HepG2 (cell line): ENCODE results near the gene TARDBP. TPM values are rescaled to one million over a fixed set of nuclear protein-coding genes. Genes with fewer than 3 reads are reported as not detected.

Experiments
- AHDC1 ChIP-seq: sonication (generic); formaldehyde crosslinking; IDR thresholded peaks from 2 replicates; pipeline ENCODE4 v1.5.1; 2020; ENCODE audit warnings: mild to moderate bottlenecking, missing genetic modification reagents, borderline replicate concordance
- DR1 ChIP-seq: sonication (generic); formaldehyde crosslinking; IDR thresholded peaks from 2 replicates; pipeline ENCODE4 v1.8.0; 2021; ENCODE audit warnings: mild to moderate bottlenecking, missing genetic modification reagents, inconsistent platforms
- FOXA1 ChIP-seq, 2 experiments: fragments of 450-650 bp in 1 of 2; sonication (generic) in 1 of 2; formaldehyde crosslinking in 1 of 2; IDR thresholded peaks; 2 replicates each; pipeline versions ENCODE4 v1.4.0 to v1.6.1; 2016 to 2020; ENCODE audit warnings: missing genetic modification reagents in 1 of 2
- GMEB1 ChIP-seq: sonication (generic); formaldehyde crosslinking; IDR thresholded peaks from 2 replicates; pipeline ENCODE4 v1.5.1; 2020; ENCODE audit warnings: missing genetic modification reagents, mild to moderate bottlenecking, borderline replicate concordance
- HMG20B ChIP-seq: conservative IDR thresholded peaks from 2 replicates; pipeline ENCODE4 v1.6.1; 2016; ENCODE audit warnings: missing genetic modification reagents, missing compliant biosample characterization
- IKZF1 ChIP-seq: fragments of 450-650 bp; IDR thresholded peaks from 2 replicates; pipeline ENCODE4 v1.7.1; 2016
- KDM5B ChIP-seq: sonication (generic); formaldehyde crosslinking; IDR thresholded peaks from 2 replicates; pipeline ENCODE4 v1.4.0; 2020; ENCODE audit warnings: missing genetic modification reagents, mild to moderate bottlenecking, borderline replicate concordance
- MAZ ChIP-seq, 2 experiments: sonication (generic) in 1 of 2; formaldehyde crosslinking in 1 of 2; IDR thresholded peaks; 2 replicates each; pipeline versions ENCODE4 v1.5.0 to v1.6.1; 2012 to 2020; ENCODE audit warnings: low read depth in 2 of 2, mild to moderate bottlenecking in 2 of 2, borderline replicate concordance in 1 of 2, improper control_type of control experiment in 1 of 2, low read length in 1 of 2, missing genetic modification reagents in 1 of 2, moderate library complexity in 1 of 2
- NCOA2 ChIP-seq: sonication (generic); formaldehyde crosslinking; IDR thresholded peaks from 2 replicates; pipeline ENCODE4 v1.8.0; 2022; ENCODE audit warnings: inconsistent platforms
- SPEN ChIP-seq: sonication (generic); formaldehyde crosslinking; IDR thresholded peaks from 2 replicates; pipeline ENCODE4 v1.5.1; 2020; ENCODE audit warnings: low read depth, mild to moderate bottlenecking, missing genetic modification reagents
- YY1 ChIP-seq: IDR thresholded peaks from 2 replicates; pipeline ENCODE4 v1.6.1; 2011; ENCODE audit warnings: low read length, low read depth, moderate library complexity, mild to moderate bottlenecking; ENCODE audit not compliant: insufficient read depth, insufficient replicate concordance
- ZBTB20 ChIP-seq: sonication (generic); formaldehyde crosslinking; IDR thresholded peaks from 2 replicates; pipeline ENCODE4 v1.8.1; 2023; ENCODE audit warnings: missing genetic modification reagents, low read depth, mild to moderate bottlenecking, borderline replicate concordance
- ZFP36L1 ChIP-seq: sonication (generic); formaldehyde crosslinking; IDR thresholded peaks from 2 replicates; pipeline ENCODE4 v1.8.0; 2022; ENCODE audit warnings: mild to moderate bottlenecking, missing genetic modification reagents, moderate library complexity
- ZNF232 ChIP-seq: sonication (generic); formaldehyde crosslinking; IDR thresholded peaks from 2 replicates; pipeline ENCODE4 v1.4.0; 2020; ENCODE audit warnings: missing genetic modification reagents, borderline replicate concordance
- ZNF251 ChIP-seq: sonication (generic); formaldehyde crosslinking; IDR thresholded peaks from 2 replicates; pipeline ENCODE4 v1.9.0; 2021; ENCODE audit warnings: mild to moderate bottlenecking, missing genetic modification reagents
- ZNF292 ChIP-seq: sonication (generic); formaldehyde crosslinking; IDR thresholded peaks from 2 replicates; pipeline ENCODE4 v1.8.1; 2022; ENCODE audit warnings: mild to moderate bottlenecking, low read depth, missing genetic modification reagents, borderline replicate concordance
- ZNF678 ChIP-seq: sonication (generic); formaldehyde crosslinking; IDR thresholded peaks from 2 replicates; pipeline ENCODE4 v1.4.0; 2020; ENCODE audit warnings: mild to moderate bottlenecking, missing genetic modification reagents
- ZSCAN21 ChIP-seq: sonication (generic); formaldehyde crosslinking; IDR thresholded peaks from 2 replicates; pipeline ENCODE4 v1.8.0; 2022; ENCODE audit warnings: mild to moderate bottlenecking, missing genetic modification reagents, moderate library complexity, borderline replicate concordance
- polyA plus RNA-seq, 8 experiments: library from polyadenylated mRNA; depleted of rRNA in 3 of 8; stranded (reverse) in 7 of 8; unstranded in 1 of 8; fragments of >200 nt; fragmentation: Illumina TruSeq in 4 of 8; extraction: Trizol in 4 of 8; gene quantifications; 2 replicates each; pipeline versions ENCODE4 v1.2.1 to v1.2.3, GENCODE V29; 2011 to 2016; ENCODE audit warnings: low read depth in 4 of 8, missing spikeins in 1 of 8, mixed read lengths in 1 of 8; ENCODE audit not compliant: insufficient read depth in 1 of 8
- total RNA-seq, 5 experiments: library from RNA; depleted of rRNA; stranded (reverse); fragments of >200 nt; fragmentation: Illumina TruSeq; extraction: Trizol; gene quantifications; 2 replicates each; pipeline ENCODE4 v1.2.3, GENCODE V29; 2016; ENCODE audit warnings: low read depth in 1 of 5
- TF ChIP-seq, protein P1 (sequence below): sonication (generic); formaldehyde crosslinking; IDR thresholded peaks from 2 replicates; pipeline ENCODE4 v1.8.1; 2023; ENCODE audit warnings: mild to moderate bottlenecking, missing genetic modification reagents

Gene TARDBP
- total and polyA plus RNA-seq, 2 of the 13 experiments (the other 11 are each of a cell fraction or from before 2014, with no cell fraction given): 62.4 to 93.0 TPM

- TF ChIP-seq YY1 (peak; percentile 63), GMEB1 (peak; percentile 48; the same call in 1 of the 2 replicates), DR1 (CRISPR knock-in tag) (peak; percentile 70), HMG20B (no peak), ZNF232 (CRISPR knock-in tag) (peak; percentile 54; the same call in 1 of the 2 replicates), ZNF251 (CRISPR knock-in tag) (no peak), ZNF292 (0 out of 2 replicates have a peak, but pooled peaks have one; percentile 23), AHDC1 (CRISPR knock-in tag) (0 out of 2 replicates have a peak, but pooled peaks have one; percentile 11), ZBTB20 (peak; percentile 35; the same call in 1 of the 2 replicates), NCOA2 (peak; percentile 33), SPEN (CRISPR knock-in tag) (peak; percentile 75), ZFP36L1 (CRISPR knock-in tag) (no peak), IKZF1 (no peak), FOXA1 (IDR thresholded peaks at IDR 0.05) (no peak), FOXA1 (CRISPR knock-in tag; IDR thresholded peaks at IDR 0.05) (peak; percentile 29), MAZ (IDR thresholded peaks at IDR 0.05; ENCODE audit: borderline replicate concordance, low read depth, low read length) (no peak), MAZ (CRISPR knock-in tag; IDR thresholded peaks at IDR 0.05; ENCODE audit: low read depth) (no peak; the same call in 1 of the 2 replicates), ZSCAN21 (CRISPR knock-in tag) (peak; percentile 78), ZNF678 (CRISPR knock-in tag) (0 out of 2 replicates have a peak, but pooled peaks have one; percentile 44), KDM5B (CRISPR knock-in tag) (peak; percentile 65)
- TF ChIP-seq, protein P1, sequence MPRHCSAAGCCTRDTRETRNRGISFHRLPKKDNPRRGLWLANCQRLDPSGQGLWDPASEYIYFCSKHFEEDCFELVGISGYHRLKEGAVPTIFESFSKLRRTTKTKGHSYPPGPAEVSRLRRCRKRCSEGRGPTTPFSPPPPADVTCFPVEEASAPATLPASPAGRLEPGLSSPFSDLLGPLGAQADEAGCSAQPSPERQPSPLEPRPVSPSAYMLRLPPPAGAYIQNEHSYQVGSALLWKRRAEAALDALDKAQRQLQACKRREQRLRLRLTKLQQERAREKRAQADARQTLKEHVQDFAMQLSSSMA (CRISPR knock-in tag): peak; percentile 34; the same call in 1 of the 2 replicates
Observed at GRCh38 chr1:11046625-11047365, 34.3 kb downstream of the TARDBP start, which contains the start of gene MASP2 (continued).
